NCI-H2029 (cell line): ENCODE data around the gene APOA4.

Experiments used
- DNase-seq: peaks from one replicate; lab custom pipeline; 2025; lab: John Stamatoyannopoulos, UW

Gene APOA4

DNA sequence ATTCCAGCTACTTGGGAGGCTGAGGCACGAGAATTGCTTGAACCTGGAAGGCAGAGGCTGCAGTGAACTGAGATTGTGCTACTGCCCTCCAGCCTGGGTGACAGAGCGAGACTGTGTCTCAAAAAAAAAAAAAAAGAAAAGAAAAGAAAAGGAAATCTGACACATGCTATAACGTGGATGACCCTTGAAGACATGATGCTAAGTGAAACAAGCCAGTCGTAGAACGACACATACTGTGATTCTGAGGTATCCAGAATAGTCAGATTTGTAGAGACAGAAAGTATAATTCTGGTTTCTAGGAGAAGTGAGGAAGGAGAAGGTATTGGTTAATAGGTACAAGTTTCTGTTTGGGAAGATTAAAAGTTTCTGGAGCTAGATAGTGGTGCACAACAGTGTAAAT is 24.7 kb downstream of the APOA4 start:
- DNase-seq = no peak

DNA sequence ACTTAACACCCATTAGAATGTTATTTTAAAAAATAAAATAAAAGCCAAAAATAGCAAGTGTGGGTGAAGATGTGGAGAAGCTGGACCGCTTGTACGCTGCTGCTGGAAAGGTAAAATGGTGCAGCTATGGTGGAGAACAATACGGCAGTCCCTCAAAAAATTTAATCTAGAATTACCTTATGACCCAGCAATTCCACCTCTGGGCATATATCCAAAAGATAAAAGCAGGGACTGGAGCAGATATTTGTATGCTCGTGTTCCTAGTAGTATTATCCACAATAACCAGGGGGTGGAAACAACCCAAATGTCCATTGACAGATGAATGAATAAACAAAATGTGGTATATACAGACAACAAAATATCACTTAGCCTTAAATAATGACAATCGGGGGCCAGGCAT is 25.3 kb downstream of the APOA4 start:
- DNase-seq = no peak

- DNase-seq = no peak
Measured at GRCh38 chr11:116796548-116796947, 26.6 kb downstream of the APOA4 start.

DNA sequence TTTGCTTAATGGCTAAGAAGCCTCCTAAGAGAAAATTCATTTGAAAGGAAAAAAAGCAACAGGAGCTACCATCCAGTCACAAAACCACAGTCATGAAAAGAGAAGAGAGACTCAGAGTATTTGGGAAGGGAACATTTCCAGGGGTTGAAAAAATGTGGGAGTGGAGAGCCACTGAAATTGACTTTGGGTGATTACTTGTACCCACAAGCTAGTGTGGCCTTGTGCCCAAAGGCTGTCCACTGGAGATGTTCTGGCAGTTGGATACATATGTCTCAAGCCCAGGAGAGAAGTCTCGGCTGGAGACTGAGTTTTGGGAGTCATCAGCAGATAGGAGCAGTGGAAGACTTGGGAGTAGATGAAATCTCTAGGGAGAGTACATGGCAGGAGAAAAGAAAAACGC is 28.3 kb downstream of the APOA4 start:
- no peak for DNase-seq

DNA sequence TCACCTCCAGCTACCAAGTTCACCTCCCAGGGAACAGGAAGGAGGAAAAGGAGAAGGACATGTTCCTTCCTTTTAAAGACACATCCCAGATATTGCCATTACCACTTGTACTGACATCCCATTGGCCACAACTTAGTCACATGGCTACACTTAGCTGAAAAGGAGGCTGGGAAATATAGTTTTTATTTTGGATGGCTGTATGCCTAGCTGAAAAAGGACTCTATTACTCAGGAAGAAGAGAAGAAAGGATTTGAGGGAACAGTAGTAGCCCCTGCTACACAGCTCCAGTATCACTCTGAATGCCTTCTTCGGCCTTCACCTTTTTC is 29.4 kb downstream of the APOA4 start:
- DNase-seq = no peak

DNA sequence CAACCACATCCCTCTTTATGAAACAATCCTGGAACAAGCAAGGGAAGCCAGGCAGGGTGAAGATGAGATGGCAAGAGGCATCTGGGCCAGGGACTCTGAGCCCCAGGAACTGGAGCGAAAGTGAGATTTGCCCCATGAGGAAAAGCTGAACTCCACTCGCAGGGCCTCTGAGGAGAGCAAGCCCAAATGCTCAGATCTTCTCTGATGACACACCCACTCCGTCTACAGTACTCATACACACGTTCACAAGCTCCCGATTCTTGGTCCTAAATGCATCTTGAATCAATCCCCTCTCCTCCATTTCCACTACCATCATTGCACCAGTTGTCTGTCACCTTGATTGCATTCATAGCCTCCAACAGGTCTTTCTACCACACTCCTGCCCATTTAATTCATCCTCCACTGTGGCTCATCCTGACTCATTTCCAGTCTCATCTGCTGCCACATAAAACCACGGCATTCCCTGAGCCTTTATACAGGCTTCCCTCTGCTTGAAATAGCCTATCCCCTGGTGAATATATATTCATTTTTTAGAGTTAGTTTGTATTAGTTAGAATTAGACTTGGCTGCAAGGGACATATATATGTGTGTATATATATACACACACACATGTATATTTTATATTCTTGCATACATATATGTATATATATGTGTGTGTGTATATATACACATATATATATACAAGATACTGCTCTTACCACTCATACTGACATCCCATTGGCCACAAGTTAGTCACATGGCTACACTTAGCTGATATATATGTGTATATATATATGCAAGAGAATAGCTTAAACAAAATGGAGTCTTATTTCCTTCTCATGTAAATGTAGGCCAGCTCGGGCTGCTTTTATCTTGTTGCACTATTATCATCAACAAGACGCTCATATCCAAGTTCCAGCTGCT is 30.0 kb downstream of the APOA4 start:
- no peak for DNase-seq

GRCh38 chr11:116792144-116792868 is 30.8 kb downstream of the APOA4 start:
- DNase-seq = no peak

DNA sequence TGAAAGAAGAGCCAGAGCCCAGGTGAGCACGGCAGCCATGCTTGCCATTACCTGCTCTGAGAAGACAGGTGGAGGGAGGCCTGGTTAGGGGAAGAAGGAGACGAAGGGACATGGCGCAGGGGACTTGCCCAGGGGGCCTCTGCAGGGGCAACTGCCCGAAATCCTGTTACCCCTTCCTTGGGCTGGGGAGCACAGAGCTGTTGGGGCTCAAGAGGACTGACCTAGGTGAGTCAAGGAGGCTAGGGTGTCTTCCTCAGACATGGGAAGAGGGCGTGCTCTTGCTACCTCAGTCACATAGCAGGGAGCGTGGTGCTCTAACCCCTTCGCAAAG is 31.3 kb downstream of the APOA4 start, which contains the start of gene APOA5:
Gene APOA5 (minus strand): TSS at position 67 of the 331 bp plus-strand sequence. CDS start 19 bp downstream, at position 48.
- DNase-seq = no peak

DNA sequence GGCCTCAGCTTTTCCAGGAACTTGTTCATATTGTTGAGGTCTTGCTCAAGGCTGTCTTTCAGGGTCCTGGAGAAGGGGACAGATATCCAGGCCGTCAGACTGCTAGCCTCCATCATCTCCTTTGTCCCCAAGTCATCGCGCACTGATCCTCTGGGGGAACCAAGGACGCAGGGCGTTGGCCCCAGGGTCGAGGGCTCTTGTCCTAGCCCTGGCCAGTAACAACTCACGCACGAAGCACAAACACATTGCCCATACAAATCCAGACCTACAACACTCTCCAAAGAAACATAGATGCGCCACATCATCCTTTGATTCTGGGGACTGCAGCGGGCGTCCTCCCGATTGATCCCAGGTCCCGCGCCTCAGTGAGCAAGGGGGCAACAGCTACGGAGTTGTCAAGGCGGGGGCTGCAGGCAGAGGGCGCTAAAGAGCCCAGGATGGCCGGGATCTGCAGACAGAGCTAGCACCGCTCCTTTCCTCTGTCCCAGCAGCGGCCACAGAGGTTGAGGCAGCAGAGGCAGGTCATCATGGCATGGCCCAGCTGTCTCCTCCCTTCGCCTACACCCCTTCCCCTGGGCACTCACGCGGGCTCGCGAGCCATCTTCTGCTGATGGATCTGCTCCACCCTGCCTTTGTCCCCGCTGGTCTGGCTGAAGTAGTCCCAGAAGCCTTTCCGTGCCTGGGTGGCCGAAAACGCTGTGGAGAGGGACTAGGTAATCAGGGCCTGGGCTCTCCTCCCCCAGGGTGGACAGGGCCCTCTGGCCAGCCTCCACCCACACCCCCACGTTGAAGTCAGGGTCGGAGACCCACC is 31.9 kb downstream of the APOA4 start:
- peak; percentile 41 for DNase-seq

GRCh38 chr11:116790167-116791001 is 32.7 kb downstream of the APOA4 start:
- DNase-seq = no peak

DNA sequence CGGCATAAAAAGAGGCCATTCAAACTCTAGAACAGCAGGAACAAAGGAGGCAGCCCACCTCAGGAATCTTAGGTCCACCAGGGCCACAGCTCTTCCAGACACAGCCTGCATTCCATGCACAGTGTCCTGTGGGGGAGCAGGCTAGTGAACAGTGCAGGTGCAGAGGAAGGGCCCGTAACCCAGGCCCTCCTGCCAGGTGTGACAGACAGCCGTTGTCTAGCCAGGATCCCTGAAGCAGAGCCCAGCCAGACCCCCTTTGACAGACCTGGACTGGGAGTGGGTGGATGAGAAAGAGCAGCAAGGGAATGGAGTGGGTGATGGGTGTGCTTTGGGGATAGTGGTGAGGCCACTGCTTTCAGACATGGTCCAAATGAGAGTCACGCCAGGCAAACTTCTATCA is 34.1 kb downstream of the APOA4 start:
- no peak for DNase-seq

GRCh38 chr11:116788534-116788933 is 34.6 kb downstream of the APOA4 start:
- DNase-seq = no peak

DNA sequence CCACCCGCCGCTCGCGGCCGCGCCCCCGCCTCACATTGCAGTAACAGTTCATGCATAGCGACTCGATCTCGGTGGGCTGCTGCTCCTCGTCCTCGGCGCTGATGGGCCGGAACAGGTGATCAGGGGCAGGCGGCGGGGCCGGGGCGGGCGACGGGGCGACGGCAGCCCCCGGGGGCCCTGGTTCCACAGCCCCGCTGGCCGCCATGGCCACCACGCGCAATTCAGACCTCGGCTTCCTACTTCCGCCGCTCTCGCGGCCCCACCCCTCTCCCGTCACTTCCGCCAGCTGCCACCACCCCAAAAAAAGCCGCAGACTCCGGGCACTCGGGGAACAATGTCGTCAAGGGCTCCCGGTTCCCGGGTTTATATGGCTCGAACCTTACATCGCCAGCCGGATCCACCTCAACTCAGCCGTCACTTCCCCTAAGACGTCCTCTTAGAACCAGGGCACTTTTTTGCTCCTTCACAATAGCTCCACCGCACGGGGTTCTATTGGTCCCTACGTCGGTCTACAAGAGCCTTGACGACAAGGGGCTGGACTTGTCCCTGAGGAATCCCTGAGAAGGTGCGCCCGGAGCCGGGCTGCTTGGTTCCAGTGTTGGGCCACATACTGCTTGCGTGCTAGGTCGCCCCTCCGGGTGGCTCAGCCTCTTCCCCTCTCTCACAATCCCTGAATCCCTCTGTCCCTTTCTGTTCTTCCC is 35.2 kb downstream of the APOA4 start, which contains the start of gene ZPR1:
Gene ZPR1 (minus strand): TSS at position 238 of the 701 bp plus-strand sequence. CDS start 33 bp downstream, at position 205.
- DNase-seq = peak; percentile 53

- no peak for DNase-seq
Measured at GRCh38 chr11:116787436-116787785, 35.7 kb downstream of the APOA4 start.

- no peak for DNase-seq
Measured at GRCh38 chr11:116786966-116787365, 36.1 kb downstream of the APOA4 start.

DNA sequence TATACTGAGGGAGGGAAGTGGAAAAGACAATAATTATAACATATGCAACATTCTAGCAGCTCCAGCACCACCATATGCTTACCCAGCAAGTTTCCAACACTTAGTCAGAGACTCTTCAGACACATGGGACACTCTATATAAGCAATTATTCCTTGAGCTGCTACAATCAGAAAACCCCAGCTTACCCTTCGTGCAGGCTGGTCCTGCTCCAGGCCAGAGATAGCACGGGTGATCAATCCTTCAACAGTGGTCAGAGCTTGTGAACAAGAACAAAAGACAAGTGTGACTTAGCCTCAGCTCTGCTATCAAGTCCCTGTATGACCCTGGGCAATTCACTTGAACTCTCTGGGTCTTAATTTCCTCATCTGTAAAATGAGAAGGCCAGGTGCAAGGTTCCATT is 36.8 kb downstream of the APOA4 start:
- DNase-seq = no peak

DNA sequence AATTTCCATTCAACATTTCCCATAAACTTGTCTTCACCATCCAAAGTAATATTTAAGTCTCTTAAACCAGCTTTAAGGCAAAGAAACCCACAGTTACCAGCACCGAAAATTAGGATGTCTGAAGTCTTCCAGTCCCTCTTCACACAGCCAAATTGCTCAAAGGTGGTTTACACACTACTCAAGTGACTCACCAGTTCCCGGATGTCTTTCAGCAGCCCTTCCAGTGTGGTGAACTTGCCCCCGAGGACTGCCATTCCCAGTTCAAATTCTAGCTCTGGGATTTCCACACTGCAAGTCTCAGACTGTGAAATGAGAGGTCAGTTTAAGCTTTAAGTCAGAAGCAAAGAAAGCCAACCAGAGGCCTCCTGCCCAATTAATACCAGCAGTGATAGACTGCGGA is 40.4 kb downstream of the APOA4 start:
- DNase-seq = no peak

- no peak for DNase-seq
Measured at GRCh38 chr11:116778556-116778955, 44.5 kb downstream of the APOA4 start.

DNA sequence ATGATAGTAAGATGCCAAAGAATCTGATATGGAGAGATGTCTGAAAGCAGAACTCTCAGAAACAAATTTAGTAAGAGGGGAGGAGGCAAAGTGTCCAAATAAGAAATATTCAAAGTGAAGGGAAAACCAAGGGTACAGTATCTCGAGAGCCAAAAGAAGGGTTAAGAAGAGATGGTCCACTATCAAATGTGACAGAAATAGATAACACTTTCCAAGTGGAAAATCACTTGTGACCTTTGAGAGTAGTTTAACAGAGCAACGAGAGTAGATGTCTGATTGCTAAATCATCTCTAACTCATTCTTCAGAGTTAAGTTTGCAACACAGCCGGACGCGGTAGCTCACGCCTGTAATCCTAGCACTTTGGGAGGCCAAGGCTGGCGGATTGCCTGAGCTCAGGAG is 46.0 kb downstream of the APOA4 start:
- no peak for DNase-seq

DNA sequence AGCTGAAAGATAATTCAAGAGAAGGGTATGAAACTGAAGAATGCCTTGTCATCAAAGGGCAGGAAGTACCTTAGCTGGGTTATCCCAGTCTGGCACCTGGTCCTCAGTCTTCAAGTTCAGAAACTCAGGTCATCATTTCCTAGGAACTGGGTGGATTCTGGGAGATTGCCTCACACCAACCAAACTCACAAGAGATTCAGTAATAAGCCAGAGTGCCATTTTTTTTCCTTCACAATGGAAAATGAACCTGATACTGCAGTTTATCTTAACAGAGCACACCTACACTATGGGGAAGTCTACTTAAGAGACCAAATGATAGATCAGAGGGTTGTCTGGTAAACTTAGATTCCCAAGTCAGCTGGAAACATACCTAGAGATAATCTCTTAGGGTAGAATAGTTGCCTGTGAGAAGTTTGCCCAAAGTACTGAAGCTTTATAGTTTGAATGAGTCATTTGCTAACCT is 46.6 kb downstream of the APOA4 start:
- DNase-seq = no peak

DNA sequence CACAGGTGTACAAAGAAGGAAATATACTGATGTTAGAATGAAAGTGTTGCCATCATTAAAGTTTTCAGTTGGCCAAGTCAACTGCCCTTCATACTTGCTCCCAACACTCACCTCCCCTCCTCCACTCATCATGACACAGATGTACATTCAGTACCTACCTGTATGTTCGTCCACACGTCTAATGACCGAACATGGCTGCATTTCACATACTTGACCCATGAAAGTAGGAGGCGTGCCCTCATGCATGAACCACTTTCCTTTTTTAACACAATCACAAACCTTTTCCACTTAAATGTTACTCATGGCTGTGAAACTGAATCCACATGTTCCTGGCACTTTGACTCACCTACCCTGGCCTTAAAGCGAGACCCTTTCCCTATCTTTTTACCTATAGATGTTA is 47.1 kb downstream of the APOA4 start:
- DNase-seq = no peak
